Muscle of back (tissue), 11 donors: ENCODE measurements around the gene LAMA3. TPM values are rescaled to one million over a fixed set of nuclear protein-coding genes. Genes with fewer than 3 reads are reported as not detected.

Experiments used
- DNase-seq, 3 donors: peaks; one replicate each; pipeline versions ENCODE4 v3.0.0 to v3.0.0-alpha.2; 2013
- polyA plus RNA-seq, 10 donors: library from polyadenylated mRNA; unstranded; fragments of 120-200 nt; gene quantifications; one replicate each; pipeline ENCODE4 v1.2.1, GENCODE V29; 2013; ENCODE audit not compliant: insufficient read length in 10 of 10

Gene LAMA3
- polyA plus RNA-seq, 10 donors: 3.1 to 14.4 (median 4.1) TPM

DNA sequence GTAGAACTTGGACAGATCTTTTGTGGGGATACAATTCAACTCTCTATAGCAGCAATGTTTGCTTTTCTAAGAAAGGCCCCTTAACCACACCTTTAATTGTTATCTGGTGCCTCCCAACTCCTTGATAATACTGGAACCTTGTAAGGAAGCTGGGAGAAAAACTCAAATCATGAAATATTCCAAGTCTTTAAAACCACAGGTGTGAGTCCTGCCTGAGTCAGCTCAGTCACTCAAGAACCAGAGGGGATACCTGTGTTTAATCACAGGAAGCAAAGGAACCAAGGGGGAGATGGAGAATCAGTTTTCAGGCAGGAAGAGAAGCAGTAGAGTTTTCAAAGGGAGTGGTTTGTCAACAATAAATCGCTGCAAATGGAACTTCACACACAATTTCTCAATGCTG, 159.9 kb downstream of the LAMA3 start:
- DNase-seq: no peak

DNA sequence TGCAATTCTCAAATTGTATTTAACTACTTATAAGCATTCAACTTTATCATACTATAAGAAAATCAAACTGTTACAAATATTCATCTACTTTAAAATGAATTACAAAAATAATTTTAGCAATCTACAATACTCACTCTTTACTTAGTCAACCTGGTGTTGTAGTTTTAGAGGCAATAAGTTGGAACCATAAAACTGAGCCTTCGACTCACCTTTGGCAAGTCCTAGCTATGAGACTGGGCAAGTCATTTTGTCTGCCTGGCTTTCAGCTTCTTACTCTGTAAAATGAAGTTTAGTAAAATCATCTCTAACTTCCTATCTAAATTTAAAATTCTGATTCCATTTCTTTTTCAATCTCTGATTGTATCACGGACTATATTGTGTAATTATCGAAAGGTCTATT, 161.0 kb downstream of the LAMA3 start:
- DNase-seq: no peak

DNA sequence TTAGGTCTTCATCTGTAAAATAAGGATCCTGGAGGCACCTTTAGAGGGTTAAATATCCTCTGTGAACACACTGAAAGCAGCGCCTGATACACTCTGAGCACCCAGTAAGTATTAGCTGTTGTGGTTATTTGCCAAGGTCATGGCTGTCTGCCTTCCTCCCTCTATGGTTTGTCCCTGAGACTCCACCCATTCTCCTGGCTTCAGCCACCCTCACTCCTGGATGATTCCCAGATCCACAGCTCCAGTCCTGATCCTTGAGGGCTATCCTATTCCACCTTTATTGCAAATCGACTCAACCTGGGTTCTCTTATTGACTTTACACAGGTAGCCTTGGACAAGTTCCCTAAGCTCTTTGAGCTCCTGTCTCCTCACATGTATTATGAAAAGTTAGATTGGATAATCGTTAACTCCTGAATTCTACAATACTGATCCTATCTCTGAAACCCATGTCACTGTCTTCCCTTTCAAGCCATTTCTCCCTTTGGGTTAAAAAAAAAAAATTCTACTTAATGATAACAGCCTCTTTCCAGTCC, 162.3 kb downstream of the LAMA3 start:
- DNase-seq: no peak

DNA sequence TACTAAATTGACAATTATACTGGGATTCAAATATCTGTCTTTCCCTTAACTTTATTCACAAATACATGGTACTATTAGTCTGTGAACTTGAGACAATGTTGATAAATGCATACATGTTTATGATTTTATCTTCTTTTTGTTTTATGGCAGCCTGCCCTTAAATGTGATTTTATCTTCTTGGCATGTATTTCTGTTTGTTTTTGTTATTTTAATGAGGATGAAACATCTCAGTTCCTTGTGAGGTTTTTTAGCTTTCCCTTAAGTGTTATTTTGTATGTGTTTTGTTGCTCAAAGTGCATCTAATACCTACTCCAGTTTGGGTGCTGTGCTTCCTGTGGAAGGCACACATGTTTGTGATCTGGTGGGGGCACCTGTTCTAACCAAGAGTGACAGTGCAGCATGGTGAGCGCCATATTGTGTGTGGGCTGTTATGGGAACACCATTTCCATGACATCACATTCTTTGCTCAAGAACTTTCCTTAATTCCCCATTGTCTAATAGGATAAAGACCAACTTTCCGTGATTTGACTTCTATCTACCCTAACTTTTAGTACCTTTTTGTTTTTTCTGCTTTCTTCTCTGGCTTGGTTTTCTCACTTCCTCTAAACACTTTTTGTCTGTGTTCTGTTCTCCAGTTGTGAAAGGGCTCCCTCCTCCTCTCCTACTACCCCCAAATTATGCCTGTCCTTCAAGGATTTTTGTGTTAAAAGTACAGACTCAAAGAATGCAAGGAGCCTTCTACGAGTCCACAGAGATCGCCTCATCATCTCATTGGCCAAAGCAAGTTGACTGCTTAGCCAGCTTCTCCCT, 163.2 kb downstream of the LAMA3 start:
- no peak for DNase-seq

- no peak for DNase-seq
Measured at GRCh38 chr18:23853448-23854195, 164.4 kb downstream of the LAMA3 start.

GRCh38 chr18:23855721-23856120, 166.5 kb downstream of the LAMA3 start:
- DNase-seq: no peak

GRCh38 chr18:23856466-23857163, 167.4 kb downstream of the LAMA3 start:
- DNase-seq: no peak

DNA sequence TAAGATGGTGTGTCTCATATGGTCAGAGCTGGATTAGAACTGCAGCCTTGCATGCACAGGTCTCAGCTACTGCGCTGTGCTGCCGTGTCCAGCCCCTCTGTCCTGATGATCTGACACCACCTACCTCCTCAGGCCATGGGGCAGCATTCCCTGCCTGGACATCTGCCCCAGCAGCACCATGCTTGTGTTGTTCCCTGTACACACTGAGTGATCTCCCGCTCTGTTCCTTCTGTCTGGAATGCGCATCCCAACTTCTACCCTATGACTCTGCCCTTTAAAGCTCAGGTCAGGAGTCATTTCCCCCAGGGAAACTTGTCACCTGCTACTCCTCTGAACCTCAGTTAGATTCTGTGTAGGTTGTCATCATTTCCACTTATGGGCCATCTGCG, 167.9 kb downstream of the LAMA3 start:
- no peak for DNase-seq

- DNase-seq: no peak
Measured at GRCh38 chr18:23857756-23858155, 168.5 kb downstream of the LAMA3 start.

DNA sequence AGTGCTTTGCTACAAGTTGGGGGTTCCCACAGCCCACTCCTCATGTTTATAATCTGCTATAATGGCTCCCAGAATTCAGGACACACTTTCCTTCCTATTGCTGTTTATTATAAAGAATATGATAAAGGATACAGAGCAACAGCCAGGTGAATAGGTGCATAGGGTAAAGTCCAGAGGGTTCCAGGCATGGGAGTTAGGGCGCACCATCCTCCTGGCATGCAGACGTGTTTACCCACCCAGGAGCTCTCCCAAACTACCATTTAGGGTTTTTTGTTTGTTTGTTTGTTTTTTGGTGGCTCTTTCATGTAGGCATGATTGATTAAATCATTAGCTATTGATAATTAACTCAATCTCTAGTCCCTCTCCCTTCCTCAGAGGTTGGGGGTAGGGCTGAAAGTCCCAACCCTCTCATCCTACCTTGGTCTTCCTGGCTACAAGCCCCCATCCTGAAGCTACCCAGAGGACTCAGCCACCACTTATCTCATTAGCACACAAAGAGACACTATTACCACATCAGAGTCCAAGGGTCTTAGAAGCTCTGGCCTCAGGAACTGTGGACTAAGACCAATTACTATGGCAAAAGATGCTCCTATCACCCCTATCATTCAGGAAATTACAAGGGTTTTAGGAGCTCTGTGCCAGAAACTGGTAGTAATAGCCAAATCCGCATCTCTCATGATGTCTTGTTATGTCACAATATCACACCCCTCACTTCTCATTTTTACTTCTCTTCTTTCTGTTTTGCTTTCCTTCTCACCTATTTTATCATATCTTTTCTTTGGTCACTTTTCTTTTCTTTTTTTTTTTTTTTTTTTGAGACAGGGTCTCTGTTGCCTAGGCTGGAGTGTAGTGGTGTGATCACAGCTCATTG, 170.4 kb downstream of the LAMA3 start:
- no peak for DNase-seq

GRCh38 chr18:23861326-23861725, 172.1 kb downstream of the LAMA3 start:
- no peak for DNase-seq

- peak in 1 of 3 donors; percentile 28 for DNase-seq
Measured at GRCh38 chr18:23861805-23862470, 172.7 kb downstream of the LAMA3 start.

DNA sequence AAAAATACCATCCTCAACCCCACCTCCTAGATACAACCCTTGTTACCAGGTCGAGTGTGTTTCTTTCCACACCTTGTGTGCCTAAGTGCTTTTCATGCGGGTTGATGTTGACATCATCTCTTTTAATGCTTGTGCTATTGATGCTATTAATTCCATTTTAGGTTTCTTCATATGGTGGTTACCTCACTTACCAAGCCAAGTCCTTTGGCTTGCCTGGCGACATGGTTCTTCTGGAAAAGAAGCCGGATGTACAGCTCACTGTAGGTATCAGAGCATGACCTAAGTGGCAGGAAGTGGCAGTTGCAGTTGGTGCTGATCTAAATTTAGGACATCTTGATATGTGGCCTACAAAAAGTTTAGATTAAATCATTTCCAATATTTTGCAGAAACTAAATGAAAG, 175.4 kb downstream of the LAMA3 start:
- DNase-seq: no peak

GRCh38 chr18:23867006-23867405, 177.8 kb downstream of the LAMA3 start:
- DNase-seq: no peak

DNA sequence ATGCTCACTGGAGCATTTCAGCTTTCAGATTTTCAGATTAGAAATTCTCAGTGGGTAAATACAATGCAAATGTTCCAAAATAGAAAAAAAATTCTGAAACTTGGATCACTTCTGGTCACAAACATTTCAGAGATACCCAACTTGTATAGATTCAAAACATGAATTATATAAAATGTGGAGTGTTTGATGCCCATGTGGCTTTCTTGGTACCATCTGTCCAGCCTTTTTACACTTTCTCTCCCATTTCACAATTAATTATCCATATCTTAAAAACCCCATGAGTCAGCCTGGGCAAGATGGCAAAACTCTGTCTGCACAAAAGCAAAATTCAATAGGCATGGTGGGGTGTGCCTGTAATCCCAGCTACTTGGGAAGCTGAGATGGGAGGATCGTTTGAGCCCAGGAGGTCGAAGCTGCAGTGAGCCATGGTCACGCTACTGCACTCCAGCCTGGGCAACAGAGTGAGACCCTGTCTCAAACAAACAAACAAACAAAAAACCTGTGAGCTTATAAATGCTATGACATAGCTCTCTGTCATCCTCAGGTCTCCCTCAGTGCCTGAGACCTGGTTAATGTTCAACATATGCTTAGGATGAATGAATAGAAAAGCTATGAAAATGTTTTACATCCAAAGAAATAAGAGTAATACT, 179.0 kb downstream of the LAMA3 start:
- DNase-seq: no peak

DNA sequence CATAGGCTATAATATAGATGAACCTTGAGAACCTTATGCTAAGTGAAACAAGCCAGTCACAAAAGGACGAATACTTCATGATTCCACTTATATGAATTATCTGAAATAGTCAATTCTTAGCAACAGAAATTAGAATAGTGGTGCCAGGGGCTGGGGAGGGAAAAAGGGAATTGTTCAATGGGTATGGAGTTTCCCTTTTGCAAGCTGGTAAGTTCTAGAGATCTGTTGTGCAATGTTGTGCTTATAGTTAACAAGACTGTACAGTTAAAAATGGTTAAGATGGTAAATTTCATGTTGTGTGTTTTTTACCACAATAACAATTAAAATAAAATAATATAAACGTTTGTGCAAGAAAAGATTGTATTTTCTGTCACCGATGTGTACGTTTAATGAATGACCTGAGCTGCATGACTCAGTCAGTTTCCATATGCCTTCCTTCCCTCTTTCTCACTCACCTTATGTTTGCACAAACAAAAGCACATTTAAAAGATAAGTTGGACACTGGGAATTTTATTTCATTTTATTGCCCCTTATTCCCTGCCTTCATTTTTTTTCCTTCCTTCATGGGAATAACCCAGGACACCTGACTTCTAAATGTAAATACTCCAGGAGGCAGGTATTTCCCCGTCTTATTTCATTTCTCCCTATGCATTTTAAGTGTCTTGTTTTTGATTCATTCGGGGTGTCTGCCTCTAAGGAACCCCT, 181.6 kb downstream of the LAMA3 start:
- DNase-seq: no peak

- DNase-seq: no peak
Measured at GRCh38 chr18:23871410-23871809, 182.2 kb downstream of the LAMA3 start.

DNA sequence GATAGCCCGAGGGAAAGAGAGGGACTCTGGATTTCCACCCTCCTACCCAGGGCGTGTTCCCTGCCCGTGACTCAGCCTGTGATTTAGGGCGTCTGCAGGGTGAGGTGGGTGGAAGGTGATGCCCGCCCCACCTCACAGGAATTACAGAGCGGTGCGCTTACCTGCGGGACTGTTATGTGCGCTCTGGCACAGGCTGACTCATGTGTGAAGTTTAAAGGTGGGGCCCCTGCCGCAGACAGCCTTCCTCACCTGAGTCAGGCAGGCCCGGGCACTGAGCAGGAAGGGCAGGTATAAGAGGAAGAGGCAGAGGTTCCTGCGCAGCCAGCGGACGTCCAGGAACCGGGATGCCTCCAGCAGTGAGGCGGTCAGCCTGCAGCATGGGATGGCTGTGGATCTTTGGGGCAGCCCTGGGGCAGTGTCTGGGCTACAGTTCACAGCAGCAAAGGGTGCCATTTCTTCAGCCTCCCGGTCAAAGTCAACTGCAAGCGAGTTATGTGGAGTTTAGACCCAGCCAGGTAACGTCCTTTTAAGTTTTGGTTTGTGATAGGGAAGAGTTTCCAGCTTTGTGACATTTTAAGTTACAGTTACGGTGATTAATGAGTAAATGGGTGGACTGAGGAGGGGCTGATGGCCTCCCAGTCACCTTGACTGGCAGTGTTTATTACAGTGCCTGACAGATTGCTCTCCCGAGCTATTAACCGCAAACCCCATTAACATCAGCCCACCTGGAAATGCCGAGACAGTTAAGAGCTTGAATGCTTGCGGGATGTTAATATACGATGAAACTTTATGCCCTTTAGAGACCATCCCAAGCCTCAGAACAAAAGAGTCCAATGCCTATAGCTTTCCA, 183.7 kb downstream of the LAMA3 start:
- no peak for DNase-seq
